IPS DF 4.7 (cell line): Measurements from ENCODE around the gene OR2A5.
"Not testable (repeated sequence)": the region's sequence is repeated elsewhere in the genome, so short reads cannot be mapped to it uniquely, and the experiment has no call there.

ENCODE experiments used
- DNase-seq: peaks from one replicate; pipeline ENCODE4 v3.0.0-alpha.2; 2013; ENCODE audit warnings: low spot score; ENCODE audit errors: extremely low read depth

Gene OR2A5, protein sequence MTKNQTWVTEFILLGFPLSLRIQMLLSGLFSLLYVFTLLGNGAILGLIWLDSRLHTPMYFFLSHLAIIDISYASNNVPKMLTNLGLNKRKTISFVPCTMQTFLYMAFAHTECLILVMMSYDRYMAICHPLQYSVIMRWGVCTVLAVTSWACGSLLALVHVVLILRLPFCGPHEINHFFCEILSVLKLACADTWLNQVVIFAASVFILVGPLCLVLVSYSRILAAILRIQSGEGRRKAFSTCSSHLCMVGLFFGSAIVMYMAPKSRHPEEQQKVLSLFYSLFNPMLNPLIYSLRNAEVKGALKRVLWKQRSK

DNA sequence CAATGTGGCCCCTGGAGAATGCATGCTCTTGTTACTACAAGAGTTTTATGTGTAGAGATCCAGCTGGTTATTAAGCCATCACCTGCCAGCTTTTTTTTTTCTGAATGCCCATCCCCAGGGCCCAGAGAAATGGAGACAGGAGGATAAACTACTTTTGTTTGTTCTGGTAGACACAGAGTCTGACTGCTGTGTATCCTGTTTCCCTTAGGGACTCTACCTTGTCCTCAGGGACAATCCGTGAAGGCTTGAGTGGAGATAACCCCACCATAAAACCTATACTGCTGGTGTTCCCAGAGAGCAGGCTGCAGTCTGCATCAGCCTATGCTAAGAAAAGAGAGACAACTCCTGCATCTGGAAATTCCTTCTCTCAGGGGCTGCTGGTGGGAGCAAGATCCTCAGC is at the start of gene OR2A5:
Gene OR2A5, plus strand, starts transcription at position 301 of the 400 bp plus-strand sequence. CDS start 1,454 bp downstream, outside the sequence.
- DNase-seq: no peak

GRCh38 chr7:144000020-144000419 is 48.7 kb upstream of the OR2A5 start, which contains the start of gene OR6B1:
Gene OR6B1 (plus strand): TSS chr7:144000320. CDS start chr7:144003997, 3,677 bp downstream.
- no peak for DNase-seq

DNA sequence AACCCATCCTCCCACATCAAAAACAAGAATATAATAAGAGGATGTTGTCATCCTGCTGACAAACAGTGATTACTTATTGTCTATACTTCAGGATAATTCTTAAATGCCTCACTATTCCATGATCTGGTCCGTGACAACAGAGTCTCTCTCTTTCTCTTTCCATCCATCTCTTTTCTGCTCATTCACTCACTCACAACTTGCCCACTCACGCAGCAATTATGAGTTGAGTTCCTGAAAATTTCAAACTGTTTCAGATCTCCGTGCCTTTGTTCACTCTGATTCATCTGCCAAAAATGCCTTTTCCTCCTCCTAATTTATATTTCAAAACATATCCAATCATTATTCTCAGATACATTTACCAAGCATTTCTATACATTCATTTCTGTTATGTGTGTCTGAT is 47.2 kb upstream of the OR2A5 start:
- no peak for DNase-seq

GRCh38 chr7:144004703-144005102 is 44.0 kb upstream of the OR2A5 start:
- DNase-seq: no peak

DNA sequence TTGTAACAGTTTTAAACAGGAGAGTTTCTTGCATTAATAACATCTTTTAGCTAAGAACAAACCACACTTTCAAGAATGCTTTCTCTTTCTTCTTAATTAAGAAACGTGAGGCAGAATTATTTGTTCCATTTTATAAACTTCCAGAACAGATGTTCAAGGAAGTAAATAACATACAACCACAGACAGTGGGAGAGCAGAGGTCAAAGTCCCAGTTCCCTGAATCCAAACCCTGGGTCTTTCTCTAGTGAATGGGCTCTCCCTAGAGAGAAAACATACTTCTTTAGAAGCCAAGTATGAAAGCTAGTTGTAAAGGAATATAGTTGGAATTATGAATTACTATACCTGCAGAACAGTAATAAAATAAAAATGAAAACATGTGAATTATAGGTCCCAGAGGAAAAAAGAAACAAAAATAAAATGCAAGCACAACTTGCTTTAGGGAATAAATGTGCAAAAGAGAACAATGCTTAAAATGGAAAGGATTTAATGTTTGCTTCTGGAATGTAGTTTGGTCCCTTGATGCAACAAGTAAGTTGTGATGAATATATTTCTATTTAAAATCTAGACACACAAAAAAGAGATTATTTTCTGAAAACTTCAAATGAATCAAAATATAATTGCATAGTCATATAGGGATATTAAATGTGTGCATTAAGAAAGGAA is 42.6 kb upstream of the OR2A5 start:
- no peak for DNase-seq

DNA sequence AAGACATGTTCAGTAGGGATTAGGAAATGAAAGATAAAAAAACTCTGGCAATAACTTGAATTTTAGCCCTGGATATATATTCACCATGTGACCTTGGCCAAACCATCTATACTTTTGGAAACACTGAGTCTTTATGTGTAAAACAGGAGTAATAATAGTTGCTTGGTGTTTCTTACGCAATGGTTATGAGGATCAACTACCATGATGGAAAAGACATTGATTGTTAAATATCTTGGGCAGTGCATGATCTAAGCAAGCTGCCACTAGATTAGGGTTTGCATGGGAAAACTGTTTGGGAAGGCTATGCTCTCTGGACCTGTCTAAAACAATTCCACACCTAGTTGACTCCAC is 42.1 kb upstream of the OR2A5 start:
- DNase-seq: no peak

DNA sequence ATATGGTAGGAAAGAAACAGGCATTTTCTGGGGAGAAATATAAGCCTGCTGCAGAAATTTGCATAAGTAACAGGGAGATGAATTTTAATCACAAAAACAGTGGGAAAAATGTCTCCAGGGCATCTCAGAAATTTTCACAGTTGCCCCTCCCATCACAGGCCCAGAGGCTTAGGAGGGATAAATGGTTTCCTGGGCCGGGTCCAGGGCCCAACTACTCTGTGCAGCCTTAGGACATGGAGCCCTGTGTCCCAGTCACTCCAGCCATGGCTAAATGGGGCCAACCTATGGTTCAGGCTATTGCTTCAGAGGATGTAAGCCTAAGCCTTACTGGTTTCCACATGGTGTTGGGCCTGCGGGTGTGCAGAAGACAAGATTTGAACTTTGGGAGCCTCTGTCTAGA is 39.4 kb upstream of the OR2A5 start:
- no peak for DNase-seq

- DNase-seq: not testable (repeated sequence)
Observed at GRCh38 chr7:144010061-144010460, 38.7 kb upstream of the OR2A5 start.

DNA sequence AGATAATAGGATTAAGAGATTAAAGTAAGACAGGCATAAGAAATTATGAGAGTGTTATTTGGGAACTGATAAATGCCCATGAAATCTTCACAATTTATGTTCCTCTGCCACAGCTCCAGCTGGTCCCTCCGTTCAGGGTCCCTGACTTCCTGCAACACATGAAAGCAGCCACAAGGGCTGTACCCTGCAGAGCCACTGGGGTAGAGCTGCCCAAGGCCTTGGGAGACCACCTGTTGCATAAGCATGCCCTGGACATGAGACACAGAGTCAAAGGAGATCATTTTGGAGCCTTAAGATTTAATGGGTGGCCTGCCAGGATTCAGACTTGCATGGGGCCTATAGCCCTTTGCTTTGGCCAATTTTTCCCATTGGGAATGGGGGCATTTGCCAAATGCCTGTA is 37.9 kb upstream of the OR2A5 start:
- not testable (repeated sequence) for DNase-seq

DNA sequence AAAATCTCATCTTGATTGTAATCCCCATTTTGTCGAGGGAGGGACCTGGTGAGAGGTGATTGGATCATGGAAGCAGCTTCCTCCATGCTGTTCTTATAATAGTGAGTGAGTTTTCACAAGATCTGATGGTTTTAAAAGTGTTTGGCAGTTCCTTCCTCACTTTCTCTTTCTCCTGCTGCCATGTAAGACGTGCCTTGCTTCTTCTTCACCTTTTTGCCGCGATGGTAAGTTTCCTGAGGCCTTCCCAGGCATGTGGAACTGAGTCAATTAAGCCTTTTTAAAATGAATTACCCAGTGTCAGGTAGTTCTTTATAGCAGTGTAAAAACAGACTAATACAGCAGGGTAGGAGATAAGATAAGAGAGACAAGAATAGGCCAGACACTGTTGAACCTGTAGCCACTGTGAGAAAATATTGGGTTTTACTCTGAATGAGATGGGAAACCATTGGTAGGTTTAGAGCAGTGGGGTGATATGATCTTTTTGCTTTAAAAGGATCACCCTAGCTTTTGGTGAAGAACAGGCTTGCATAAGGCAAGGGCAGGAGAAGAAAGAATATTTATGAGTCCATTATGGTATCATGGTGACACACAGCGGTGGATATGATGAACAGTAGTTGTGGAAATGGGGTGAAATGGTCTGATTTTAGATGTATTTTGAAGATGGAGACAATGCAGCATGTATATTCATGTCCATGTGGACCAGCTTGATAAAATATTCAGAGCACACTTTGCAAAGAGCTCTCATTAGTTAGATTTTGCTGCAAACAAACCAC is 37.1 kb upstream of the OR2A5 start:
- no peak for DNase-seq

DNA sequence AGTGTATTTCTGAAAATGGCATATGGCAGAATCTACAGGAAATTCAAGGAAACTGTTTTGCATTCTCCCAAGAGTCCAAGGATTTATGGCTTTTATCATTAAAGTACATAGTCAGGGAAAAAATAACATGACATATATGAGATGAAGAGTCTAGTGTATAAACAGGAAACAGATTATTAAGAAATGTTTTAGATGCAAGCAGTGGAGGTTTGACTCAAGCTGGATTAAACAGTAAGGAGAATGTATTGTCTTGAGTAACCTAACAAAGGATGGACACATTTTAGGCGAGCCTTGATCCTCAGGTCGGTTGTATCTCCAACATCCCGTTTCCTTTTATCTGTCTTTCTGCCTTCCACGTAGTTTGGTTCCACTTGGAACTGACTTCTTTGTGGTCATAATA is 30.7 kb upstream of the OR2A5 start:
- no peak for DNase-seq

DNA sequence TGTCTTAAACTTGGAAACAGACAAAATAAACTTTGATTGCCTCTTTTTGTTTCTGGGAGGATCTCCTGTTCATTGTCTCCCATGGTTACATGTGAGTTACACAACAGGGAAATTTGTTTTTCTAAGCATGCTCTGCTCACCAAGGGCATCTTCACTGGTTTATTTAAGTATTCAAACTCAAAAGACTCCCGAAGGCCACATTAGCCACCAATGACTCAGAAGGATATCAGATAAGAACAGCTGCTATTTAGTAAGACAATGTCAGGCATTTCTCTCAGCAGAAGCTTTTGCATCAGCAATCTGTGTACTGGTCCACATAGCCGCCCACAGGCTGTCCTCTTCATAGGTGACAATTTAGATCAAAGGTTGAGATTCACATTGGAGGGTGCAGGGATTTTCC is 29.3 kb upstream of the OR2A5 start:
- DNase-seq: no peak

GRCh38 chr7:144020340-144020739 is 28.4 kb upstream of the OR2A5 start:
- no peak for DNase-seq

- no peak for DNase-seq
Observed at GRCh38 chr7:144022169-144022568, 26.6 kb upstream of the OR2A5 start.

DNA sequence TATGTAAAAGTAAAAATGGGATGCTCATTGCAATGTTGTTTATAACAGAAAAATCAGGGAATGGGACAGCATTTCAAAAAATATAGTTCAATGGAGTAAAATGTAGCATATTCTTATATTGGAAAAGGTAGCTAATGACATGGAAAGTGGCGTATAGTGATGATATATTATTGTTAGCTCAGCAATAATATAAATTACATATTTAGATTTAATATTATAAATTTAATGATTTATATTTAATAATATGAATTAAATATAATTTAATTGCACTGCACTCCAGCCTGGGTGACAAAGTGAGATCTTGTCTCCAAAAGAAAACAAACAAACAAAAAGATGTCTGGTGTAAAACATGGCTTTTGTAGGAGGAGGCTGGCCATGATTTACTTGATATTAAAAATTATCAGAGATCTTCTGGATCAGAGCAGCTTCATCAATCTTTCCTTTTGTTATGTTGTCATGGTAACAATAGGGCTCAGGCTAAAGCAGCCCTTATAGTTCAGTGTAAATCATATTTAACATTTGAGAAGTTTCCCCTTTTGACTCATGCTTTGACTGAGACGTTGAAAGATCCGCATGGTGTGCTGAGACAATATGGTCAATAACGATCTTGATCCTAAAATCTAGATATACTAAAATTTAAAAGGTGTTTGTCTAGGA is 25.4 kb upstream of the OR2A5 start:
- no peak for DNase-seq

DNA sequence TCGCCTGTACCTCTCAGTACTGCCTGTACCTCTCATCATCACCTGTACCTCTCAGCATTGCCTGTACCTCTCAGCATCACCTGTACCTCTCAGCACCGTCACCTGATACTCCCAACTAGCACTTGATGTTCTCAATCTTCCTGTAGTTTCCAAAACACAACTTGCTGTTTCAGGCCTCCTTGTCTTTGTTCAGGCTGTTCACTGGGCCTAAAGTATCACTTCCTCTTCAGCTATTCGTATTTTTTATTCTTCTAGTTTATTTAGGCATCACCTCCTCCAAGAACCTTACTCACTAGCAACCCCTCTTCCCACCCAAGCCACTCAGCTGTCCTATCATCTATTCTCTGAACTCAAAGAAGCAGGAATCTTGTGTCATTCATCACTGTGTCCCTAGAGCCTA is 24.5 kb upstream of the OR2A5 start:
- no peak for DNase-seq

- no peak for DNase-seq
Observed at GRCh38 chr7:144026203-144026883, 22.4 kb upstream of the OR2A5 start.

DNA sequence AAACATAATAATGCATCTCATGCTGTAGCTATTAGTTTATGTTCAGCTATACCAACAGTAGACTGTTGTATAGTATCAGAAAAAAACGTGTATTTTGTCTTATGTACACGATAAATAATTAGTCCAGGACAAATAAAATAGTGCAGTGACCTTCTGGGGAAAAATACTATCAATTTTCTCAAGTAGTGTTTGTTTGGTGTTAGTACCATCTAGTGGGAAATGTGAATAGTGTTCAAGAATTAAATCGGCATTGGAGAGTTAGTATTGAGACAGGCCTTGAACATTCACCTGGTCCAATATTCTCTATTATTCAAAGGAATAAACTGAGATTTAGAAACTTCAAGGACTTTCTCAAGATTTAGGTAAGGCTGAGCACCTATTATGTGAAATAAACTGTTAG is 21.7 kb upstream of the OR2A5 start:
- no peak for DNase-seq

DNA sequence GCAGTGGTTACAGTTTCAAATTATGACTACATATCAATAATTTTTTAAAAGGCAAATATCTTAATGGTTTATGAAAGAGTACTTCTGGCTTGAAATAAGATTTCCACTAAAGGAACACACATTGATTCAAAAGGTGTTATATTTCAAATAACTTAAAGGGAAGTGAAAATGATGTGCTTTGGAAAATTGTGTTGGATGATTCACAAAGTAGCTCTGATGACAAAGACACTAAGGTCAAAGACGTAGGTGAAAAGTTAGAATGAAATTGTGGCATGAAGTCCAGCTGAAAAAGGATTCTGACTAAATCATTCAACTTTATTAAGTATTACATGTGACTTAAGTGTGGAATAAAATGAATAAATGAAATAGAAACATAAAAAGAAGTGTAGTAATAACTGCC is 20.8 kb upstream of the OR2A5 start:
- DNase-seq: no peak

DNA sequence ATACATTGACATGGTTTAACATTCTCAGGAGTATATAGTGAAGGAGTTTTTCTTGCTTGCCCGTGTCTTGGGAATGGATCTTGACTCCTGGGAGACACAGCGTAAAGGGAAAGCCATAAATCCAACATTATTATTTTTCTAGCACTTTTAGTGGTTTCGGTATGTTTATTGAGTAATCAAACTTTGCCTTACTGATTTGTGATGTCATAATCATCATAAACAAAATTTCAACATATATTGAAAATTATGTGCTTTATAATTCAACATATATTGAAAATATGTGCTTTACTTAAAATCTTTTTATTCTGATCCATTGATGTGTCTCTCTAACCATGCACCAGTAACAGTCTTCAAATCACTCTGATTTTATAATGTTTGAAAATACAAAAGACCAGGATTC is 20.2 kb upstream of the OR2A5 start:
- DNase-seq: no peak

DNA sequence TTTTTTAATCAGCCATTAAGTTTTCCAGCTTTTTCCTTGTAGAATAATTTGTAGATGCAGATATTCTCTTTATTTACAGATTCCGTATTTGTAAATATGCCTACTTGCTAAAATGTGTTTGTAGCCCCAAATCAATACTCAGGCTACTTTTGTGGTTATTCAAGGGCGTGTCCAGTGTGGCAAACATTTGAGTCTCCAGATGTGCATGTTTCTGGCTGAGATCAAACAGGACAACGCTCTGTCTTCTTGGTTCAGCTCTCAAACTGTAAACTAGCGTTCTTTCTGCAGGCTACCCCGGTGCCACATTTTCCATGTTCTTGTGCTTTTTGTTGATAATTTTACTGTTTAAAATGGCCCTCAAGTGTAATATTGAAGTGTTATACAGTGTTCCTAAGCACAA is 16.2 kb upstream of the OR2A5 start:
- no peak for DNase-seq
